HG02610 (cell line): Measurements from ENCODE around the gene RPS13.
"Not testable (repeated sequence)": the region's sequence is repeated elsewhere in the genome, so short reads cannot be mapped to it uniquely, and the experiment has no call there.

Experiments used
- ATAC-seq: cut with Tn5 transposase; IDR thresholded peaks from one replicate; pipeline ENCODE4 v1.9.1; 2021; ENCODE audit warnings: mild to moderate bottlenecking, moderate library complexity; ENCODE audit not compliant: unreplicated experiment

Gene RPS13

DNA sequence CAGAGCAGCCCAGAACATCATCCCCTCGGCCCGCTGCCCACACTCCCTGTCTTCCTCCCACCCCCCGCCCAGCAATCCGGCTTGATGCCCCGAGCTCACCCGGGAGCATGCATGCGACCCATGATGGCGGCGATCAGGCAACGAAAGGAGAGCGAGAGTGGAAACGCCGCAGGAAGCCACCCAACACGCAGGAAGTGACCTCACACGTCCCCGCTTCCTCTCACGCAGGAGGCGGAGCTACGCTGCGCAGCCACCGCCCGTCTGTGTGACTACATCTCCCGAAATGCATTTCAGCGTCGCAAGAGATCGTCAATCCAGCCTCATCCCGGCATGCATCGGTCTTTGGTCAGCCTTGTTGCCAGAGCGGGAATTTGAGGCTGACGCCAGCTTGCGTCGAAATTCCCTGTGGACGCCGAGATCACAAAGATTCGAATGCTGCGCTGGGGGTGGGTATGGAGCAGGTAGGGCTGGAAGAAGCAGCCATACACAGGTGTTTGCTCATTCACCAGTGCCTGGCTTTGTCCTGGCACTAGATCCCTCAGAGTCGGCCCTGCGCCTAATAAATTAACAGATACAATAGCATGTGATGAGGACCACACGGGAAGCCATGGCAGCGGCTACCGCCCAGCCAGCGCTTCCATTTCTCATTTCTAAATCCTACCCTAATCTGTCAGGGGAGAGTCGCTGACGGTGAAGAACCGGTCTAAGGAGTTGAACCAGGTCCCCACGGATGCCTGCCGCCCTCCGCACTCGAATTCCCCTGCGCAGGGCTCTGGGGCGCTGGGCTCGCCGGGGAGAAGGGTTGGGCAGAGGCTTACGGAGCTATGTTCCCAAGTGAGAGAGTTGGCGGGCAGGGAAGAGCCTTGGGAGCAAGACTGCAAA lies at the start of gene RPS13:
Gene RPS13, minus strand, starts transcription at position 148 of the 882 bp plus-strand sequence. Its CDS starts 26 bp downstream, at position 122.
- peak; percentile 98 for ATAC-seq

- ATAC-seq = no peak
Measured at GRCh38 chr11:17121981-17122380, 44.5 kb upstream of the RPS13 start.

DNA sequence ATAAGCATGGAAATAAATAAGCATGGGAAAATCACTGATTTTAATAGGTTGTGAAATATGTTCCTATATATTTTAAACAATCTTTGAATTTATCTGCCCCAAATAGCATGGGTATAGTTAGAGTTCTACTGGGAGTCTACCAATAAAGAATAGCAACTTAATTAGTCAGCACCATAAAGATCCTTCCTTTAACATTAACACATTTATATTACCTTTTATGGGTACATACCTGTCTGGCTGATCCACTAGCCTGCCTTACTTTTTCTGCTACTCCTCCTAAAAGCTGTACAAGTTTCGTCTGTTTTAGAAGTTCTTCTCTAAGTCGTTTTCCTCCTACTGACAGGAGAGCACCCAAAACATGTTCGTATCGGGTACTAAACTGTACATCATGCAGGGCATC lies 39.8 kb upstream of the RPS13 start:
- no peak for ATAC-seq

DNA sequence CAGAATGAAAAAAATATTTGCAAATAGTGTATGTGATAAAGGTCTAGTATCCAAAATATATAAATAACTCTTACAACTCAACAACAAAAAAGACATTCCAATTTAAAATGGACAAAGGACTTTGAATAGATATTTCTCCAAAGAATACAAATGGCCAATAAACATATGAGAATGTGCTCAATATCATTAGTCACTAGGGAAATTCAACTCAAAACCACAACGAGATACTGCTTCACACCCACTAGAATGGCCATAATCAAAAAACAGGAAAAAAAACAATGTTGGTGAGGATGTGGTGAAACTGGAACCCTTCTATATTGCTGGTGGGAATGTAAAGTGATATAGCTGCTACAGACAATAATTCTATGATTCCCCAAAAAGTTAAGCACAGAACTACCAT lies 38.6 kb upstream of the RPS13 start:
- no peak for ATAC-seq

GRCh38 chr11:17107745-17108144 lies 30.3 kb upstream of the RPS13 start:
- not testable (repeated sequence) for ATAC-seq

- ATAC-seq = not testable (repeated sequence)
Measured at GRCh38 chr11:17105404-17106040, 28.1 kb upstream of the RPS13 start.

- ATAC-seq = no peak
Measured at GRCh38 chr11:17102462-17102861, 25.0 kb upstream of the RPS13 start.

GRCh38 chr11:17098658-17099057 lies 21.2 kb upstream of the RPS13 start:
- no peak for ATAC-seq

DNA sequence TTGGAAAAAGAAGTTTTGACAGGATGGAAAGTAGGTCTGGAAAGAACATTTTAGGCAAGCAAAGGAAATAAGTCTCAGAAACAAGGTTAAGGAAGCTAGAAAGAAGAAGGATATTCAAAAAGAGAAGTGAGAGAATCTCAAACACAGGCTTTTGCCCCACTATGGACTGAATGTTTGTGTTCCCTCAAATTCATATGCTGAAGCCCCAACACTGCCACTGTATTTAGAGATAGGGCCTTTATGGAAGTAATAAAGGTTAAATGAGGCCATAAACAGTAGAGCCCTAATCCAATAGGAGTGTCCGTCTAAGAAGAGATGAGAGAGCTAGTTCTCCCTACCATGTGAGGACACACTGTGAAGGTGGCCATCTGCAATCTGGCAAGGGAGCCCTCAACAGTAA lies 20.6 kb upstream of the RPS13 start:
- no peak for ATAC-seq

- ATAC-seq = not testable (repeated sequence)
Measured at GRCh38 chr11:17085976-17086375, 8.5 kb upstream of the RPS13 start.

- peak; percentile 11 for ATAC-seq
Measured at GRCh38 chr11:17077240-17077519, 287 bp downstream of the RPS13 start.

DNA sequence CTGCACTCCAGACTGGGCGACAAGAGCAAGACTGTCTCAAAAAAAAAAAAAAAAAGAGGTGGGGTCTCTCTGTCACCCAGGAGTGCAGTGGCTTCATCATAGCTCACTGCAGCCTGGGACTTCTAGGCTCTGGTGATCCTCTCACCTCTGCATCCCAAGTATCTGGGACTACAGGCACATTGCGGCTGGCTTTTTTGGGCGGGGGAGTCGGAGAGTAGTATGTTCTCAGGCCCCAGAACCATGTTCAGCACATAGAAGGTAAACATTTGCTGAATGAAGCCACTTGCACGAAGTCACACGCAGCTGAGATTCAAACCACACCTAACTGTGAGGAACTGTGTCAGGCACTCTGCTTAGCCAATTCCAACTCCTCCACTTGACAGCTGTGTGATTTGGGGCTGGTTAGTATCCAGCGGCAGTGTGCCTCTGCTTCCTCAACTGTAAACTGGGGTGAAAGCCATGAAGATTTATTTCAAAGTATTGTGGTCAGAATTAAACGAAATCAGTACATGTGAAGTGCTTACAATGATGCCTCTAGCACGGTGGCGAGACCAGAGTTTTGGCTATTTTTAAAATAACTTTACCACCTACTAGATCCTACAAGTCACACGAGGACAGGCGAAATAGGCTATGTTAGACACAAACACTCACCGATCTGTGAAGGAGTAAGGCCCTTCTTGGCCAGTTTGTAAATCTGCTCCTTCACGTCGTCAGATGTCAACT lies 789 bp downstream of the RPS13 start:
- ATAC-seq = no peak

GRCh38 chr11:17075506-17075905 lies 2.0 kb downstream of the RPS13 start:
- no peak for ATAC-seq

DNA sequence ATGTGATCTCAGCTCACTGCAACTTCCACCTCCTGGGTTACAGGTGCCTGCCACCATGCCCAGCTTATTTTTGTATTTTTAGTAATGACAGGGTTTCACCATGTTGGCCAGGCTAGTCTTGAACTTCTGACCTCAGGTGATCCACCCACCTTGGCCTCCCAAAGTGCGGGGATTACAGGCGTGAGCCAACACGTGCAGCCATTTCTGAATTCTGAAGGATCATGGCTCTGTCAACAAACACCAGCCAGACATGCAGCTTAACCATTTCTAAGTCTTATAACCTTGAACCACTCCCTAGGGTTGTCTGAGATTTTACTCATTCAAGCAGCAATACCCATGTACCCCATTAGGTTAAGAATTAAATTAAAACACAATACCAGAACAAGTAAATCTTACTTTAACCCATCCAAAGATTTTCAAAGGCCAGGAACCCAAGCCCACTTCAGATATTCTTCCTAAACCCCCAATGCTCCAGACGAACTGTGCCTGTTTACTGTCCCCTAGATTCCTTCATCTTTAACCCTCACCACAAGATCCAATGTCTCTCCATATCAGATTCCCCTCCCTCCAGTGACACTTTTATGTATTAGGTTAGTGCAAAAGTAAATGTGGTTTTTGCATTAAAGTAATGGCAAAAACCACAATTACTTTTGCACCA lies 4.0 kb downstream of the RPS13 start:
- ATAC-seq = no peak

GRCh38 chr11:17067417-17067816 lies 10.1 kb downstream of the RPS13 start:
- ATAC-seq = no peak

- no peak for ATAC-seq
Measured at GRCh38 chr11:17066691-17067090, 10.8 kb downstream of the RPS13 start.

DNA sequence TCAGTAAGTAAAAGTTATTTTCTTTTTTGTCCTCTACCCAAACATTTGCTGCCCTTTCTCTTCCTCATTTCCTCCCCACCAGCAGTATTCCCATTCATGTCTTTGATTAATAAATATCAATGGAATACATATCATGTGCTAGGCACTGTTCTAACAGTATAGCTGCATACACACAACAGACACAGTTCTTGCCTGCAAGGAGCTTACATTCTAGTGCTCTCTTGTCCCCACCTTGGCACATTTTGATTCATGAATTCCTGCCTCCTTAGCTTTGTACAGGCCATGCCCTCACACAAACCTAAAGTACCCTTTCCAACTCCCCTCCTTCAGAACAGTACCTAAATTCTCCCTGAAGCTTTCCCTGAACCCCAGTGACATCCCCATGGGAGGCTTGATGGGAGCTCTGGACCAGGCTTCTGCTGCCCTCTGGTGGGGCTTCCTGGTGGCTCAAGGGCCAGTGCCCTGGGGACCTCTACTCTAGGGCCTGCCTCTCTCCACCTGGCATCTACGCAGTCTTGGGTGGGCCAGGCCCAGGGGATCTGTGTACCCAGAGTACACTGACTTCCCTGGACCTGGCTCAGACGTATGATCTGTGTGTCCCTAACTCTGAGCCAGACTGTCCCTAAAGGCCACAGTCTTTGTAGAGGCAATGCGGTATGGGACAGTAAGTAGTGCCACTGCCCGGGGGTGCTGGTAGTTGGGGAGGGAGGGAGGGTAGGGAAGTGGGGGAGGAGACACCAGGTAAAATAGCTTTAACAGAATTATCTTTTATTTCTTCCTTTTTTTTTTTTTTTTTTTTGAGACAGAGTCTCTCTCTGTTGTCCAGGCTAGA lies 14.1 kb downstream of the RPS13 start:
- peak; percentile 75 for ATAC-seq

- not testable (repeated sequence) for ATAC-seq
Measured at GRCh38 chr11:17051146-17051545, 26.3 kb downstream of the RPS13 start.

DNA sequence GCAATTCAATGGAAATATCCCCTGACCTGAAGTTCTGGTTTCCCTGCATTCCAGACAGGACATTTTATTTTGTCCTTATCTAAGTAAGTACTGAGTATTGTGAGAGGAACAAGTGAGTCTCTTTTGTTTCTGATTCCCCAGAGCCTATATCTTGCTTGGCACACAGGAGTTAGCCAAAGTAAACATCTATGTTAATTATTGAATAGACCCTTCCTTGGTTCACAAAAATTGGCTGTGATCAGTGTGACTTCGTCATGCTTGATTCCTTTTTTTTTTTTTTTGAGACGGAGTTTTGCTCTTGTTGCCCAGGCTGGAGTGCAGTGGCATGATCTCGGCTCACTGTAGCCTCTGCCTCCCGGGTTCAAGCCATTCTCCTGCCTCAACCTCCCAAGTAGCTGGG lies 29.0 kb downstream of the RPS13 start:
- not testable (repeated sequence) for ATAC-seq

- ATAC-seq = no peak
Measured at GRCh38 chr11:17046690-17047089, 30.8 kb downstream of the RPS13 start.
